HG02840 (cell line): ENCODE measurements around the gene CRYGS.
"Not testable (repeated sequence)": the region's sequence is repeated elsewhere in the genome, so short reads cannot be mapped to it uniquely, and the experiment has no call there.

ENCODE experiments used
- ATAC-seq: cut with Tn5 transposase; IDR thresholded peaks from one replicate; pipeline ENCODE4 v1.9.1; 2021; ENCODE audit warnings: mild to moderate bottlenecking, moderate library complexity, moderate number of reproducible peaks; ENCODE audit not compliant: unreplicated experiment, low FRiP score

The CRYGS gene

DNA sequence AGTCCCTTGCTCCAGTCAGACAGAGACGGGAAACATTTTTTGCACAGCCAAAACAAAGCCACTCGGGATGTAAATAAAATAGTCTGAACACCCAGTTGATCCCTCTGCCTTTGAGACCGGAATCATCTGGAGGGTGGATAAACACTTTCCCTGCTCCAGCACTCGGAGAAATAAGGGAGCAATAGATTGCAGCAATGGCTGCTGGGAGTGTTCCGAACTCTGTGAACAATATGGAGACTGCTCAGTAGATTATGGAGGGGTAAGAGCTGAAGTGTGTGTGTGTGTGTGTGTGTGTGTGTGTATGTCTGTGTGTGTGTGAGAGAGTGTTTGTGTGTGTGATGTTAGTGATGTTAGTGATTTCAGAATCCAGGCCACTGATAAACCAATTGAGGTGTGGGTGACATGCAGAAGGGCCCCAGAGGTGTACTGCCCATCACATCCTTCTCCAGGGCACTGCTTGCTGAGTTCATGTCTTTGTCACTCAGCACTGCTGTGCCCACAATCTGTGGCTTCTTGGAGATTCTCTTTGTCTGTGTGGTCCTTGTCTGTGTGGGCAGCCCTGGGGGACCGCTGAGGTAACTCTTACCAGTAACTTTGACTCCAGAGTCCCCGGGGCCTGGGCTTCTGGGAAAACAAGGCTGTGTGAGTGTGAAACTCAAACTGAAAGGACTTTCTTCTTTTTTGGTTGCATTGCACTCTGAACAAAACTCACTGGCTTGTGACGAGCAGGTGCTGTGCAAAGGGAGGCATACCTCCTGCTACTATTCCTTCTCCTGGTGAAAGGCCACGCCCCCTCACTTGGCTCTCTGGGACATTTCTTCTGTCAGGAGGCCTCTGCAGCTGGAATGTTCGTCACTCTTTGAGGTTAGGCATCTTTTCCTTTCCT is 23.0 kb downstream of the CRYGS start:
- no peak for ATAC-seq

DNA sequence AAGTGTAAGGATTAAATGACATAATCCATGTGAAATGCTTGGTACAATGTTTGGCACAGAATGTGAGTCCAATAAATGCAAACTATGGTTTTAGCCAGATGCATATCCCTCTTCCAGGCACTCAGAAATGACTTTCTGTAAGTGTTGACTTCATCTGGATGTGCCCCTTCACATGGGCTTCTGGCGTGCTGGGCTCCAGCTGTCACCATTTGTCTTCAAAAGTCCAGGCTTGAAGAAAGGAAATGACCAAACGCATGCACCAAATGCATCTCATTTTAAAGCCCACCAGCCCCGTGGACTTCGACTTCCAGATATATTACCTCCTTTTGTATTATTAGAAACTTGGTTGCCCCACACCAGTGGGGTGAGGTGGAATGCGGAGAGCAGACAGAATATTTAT is 23.7 kb downstream of the CRYGS start:
- no peak for ATAC-seq

DNA sequence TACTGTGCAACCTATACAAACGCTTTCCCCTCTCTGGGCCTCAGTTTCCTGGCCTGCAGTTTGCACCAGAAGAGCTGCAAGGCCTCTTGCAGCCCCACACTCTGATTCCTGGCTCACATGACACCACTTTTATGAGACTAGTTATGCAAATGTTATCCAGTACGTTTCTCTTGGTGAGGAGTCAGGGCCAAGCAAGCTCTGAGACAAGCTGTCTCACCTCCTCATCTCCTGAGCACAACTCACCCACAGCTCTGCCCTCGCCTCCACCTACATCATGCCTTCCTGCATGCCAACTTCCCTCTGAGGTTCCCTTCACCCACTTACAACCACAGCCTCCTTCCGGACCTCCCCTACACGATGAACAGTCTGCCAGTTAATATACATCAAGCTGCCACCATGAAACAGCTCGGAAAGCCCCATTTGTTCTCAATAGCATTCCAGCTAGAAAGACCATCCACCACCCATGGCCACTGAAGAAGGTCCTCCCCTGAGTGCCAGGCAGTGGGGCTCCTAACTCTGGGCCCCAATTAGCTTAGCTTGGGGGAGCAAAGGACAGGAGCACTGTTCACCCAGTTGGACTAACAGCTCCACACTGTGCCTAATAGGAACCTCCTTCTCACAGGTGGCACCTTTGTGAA is 25.0 kb downstream of the CRYGS start:
- ATAC-seq, result no peak

DNA sequence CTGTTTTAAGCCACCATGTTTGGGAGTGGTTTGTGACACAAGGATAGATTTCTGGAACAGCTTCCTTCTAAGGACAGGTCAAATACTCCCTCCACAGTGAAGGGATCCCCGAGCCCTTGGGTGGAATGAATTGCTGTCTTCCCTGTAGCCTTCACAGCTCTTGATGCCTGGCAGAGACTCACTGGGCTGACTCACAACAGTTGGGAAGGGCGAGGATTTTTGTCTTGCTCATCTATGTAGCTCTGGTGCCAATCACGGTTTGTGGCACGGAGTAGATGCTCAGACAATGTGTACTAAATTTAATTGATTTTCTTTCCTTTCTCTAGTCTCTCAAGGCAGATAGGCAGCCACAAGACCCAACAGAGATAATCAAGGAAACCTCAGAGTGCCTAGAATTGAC is 27.0 kb downstream of the CRYGS start:
- ATAC-seq, result no peak

DNA sequence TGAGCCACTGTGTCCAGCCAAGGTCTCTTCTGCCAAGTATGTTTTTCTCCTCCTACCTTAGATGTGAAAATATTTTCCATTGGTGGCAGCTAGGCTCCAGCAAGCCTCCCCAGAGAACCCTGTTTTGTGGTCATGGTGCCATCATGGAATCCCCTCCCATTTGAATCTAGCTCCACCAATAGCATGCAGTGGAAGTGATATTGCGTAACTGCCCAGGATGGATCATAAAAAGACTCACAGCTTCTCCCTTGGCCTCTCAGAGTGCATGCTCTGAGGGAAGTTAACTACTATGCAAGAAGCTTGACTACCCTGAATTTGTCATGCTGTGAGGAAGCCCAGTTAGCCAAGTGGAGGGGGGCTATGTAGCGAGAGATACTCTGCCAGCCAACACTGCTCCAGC is 27.5 kb downstream of the CRYGS start:
- no peak for ATAC-seq

DNA sequence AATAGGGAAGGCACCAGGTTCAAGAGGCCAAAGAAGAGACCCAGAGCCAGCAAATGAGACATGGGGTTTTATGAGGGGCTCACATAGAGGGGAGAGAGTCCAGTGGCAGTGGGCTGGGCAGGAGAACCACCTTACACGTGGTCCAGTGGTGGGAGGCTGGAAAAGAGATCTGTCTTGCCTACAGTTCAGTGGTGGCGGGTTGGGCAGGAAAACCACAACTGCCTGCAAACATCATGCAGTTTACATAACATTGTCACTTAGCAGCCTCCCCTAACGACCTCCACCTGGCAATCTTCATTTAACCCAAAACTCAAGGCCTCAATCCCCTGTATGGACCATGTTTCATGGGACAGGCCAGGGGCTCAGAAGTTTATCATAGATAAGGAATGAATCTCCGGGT is 29.1 kb downstream of the CRYGS start:
- ATAC-seq, result no peak

DNA sequence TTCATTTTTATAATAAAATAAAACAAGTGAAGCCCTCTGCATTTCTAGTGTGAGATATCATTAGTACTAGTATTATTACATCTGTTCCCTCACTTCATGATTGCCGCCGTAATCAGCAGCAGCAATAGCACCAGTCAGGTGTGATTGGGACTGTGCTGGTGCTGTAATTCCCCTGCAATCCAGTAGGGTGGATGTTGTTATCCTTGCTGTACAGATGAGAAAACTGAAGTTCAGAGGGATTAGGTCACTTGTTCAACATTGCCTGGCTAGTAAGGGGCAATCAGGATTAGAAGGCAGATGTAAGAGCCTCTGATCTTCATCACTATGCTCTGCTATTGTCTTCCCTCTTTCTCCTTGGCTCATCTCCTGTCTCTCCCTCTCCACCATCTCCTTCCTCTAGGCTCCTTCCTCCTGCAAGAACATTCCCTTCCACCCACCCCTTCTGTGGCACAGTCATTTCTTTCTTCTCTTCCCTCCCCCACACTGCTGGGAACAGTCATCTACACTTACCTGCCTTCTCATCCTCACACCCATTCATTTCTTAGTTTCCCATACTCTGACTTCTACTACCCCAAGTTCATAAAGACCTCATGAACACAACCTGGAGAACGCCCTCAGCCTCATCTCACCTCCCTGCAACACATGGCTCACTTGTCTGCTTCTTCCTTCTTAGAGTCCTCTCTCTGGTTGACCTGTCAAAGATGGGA is 29.7 kb downstream of the CRYGS start:
- no peak for ATAC-seq

DNA sequence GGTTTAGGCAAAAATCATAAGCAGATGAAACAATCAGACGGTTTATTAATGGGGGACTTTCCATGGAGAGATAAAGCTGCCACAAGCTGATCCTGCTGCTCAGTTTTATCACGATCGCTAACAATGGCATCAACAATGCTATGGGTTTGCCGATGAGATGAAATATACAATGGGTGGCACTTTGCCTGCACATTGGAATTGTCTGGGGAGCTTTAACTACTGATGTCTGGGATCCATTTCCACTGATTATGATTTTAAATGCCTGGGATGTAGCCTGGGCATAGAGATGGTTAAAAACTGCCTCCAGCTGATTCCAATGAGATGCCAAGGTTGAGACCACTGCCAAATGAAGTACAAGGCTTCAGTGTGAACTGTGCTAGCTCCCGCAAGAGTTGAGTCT is 30.8 kb downstream of the CRYGS start:
- no peak for ATAC-seq

DNA sequence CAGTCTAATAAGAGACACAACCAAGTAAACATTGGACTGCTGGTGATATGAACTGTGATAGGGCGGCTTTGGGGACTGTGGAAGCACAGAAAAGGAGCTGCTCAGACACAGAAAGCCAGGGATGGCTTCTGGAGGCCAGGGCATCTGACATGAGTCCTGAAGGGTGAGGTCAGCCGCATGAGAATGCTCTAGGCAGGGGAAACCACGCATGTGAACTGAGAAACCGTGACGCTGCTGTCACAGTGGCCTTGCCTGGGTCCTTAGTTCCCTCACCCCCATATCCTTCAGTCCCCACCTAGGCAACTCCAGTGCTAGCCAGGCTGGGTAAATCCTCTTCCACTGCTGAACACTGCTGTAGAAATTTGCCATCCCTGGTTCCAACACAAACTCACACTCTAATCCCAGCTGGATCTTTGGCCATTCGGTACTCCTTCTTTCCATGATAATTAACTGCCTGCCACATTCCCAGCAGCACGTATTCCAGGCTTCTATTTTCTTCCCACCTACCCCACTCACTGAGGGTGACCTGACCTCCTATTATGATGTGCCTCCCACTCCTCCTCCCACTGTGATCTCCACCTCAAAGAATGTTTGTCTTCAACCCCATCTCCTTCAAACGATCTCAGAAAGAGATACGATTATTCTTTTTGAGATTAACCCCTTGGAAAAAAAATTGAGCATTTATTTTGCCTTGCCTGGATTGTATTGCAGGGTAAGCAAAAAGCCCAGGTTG is 31.4 kb downstream of the CRYGS start:
- ATAC-seq, result no peak

DNA sequence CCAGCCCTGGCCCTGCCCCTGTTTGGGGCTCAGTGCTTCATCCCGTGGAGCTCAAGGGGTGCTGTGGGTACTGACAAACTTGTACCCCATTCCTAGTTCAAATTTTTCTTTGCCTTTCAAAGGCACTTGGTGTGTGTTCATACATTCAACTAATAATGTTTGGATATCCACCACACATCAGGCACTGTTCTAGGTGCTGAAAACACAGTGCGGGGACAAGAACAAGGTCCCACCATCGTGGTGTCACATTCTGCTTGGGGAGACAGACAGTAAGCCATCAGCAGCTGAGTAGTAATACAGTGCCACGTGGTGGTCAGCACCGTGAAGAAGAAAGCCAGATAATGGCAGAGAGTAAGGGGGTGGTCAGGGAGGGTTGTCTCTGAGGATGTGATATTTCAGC is 32.5 kb downstream of the CRYGS start:
- ATAC-seq, result no peak

DNA sequence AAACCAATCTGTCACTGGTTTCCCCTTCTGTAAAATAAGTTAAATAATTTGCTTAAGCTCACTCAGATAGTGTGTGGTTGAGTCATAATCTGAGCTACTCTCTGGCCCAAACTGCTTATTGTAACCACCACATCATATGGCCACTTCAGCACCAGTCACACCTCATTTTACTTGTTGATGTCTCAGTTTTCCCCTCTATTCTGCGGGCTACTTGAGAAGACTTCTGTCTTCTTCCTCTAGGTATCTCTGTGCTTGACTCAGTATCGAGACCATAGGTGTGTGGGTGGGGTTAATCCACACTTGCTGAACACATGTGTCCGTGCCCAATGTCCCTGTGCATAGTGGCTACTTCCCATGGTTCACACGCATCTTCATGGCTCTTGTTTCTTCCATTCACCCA is 32.9 kb downstream of the CRYGS start:
- ATAC-seq, result peak; percentile 70

DNA sequence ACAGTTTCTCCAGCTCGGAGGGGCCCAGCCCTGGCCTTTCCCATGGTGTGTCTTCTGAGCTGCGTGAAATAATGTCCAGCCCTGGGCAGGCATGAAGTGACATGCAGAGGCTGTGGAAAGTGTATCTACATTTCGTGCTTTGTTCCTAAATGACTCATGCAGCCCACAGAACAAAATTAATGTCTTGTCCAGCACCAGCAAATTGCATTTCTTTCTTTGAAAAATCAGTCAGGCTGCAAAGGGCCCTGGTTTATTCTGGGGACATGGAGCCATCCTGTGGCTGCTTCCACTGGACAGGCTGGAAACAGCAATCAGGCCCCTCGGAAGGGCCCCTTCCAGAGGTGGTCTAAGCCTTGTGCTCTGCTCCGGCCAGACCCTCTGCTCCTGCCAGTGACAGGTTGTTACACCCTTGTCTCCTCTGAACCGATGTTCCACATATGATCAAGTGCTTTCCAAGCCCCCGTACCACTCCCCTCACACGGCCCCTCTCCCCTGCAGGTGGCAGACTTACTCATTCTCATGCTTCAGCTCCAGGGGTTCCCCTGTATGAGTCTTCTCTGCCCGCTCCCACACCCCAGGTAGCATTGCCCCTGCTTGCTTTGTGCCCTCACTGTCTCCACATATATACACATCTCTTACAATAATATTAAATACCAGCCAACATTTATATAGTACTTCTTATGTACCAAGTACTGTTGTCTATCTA is 33.7 kb downstream of the CRYGS start:
- ATAC-seq, result peak; percentile 35

DNA sequence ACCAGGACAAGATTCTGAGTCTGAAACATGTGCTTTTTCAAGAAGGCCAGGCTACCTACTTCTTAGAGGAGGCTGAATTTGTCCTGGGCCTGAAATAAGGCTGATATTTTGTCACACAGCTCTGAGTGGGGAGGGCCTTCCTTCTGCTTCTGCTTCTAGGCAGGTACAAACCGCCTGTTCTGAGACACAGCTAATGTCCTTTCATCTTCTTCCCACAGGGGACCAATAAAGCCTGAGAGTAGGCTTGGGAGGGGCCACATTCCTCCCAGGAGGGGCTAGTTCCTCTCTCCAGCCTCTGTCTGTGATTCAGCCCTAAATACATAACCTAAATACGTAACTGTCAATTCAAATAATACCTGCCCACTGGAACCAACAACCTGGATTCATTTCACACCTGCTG is 34.8 kb downstream of the CRYGS start:
- ATAC-seq, result no peak

DNA sequence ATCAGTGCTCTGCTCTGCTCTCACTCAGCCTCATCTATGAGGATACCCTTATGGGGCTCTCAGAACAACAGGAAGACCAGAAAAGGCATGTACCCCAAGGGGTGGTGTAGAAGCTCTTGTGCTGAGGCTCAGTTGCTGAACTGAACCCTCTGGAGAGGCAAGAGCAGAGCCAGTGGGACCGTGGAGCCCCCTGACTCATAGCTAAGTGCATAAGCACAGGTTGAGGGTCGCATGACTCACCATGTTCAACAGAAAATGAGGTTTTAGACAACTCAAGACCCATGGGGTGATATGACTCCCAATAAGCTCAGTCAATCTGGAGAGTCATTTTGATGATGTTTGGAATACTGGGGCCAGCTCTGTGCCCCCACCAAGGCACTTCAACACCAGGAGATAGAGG is 37.3 kb downstream of the CRYGS start:
- no peak for ATAC-seq

DNA sequence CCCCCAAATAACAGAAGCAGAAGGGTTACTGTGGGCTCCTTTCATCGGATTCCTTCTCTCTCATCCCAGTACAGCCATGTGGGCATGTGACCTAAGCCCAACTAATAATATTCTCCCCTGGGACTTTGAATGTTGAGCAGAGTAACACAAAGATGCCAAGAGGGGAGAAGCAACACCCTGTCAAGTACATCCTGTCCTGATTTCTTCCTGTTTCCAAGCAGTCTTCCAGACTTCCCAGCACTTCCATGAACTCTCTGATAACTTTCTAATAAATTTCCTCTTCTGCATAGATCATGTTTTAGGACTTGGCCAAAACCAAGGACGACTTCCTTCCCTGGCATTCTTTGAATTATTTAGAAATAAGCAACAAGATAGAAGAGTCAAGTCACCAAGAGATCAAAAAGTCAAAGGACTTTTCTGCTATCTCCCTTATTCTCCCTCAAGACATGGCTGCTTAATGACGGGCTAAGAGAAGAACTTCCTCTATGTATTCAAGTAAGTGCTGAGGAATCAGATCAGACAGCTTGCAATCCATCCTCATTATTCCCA is 37.9 kb downstream of the CRYGS start:
- ATAC-seq, result no peak

DNA sequence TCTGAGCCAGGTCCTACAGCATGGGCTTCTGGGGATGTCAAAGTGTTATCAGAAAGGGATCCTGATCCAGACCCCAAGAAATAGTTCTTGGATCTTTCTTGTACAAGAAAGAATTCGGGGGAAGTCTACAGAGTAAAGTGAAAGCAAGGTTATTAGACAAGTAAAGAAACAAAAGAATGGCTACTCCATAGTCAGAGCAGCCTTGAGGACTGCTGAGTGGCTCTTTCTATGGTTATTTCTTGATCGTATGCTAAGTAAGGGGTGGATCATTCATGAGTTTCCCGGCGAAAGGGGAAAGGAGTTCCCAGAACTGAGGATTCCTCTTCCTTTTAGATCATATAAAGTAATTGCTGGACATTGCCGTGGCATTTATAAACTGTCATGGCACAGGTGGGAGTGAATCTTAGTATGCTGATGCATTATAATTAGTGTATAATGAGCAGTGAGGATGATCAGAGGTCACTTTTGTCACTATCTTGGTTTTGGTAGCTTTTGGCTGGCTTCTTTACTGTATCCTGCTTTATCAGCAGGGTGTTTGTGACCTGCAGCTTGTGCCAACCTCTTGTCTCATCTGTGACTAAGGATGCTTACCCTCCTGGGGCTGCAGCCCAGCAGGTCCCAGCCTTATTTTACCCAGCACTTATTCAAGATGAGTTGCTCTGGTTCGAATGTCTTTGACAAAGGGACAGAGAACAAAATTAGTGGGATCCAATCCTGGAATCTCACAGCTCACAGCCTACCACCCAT is 41.0 kb downstream of the CRYGS start:
- no peak for ATAC-seq

DNA sequence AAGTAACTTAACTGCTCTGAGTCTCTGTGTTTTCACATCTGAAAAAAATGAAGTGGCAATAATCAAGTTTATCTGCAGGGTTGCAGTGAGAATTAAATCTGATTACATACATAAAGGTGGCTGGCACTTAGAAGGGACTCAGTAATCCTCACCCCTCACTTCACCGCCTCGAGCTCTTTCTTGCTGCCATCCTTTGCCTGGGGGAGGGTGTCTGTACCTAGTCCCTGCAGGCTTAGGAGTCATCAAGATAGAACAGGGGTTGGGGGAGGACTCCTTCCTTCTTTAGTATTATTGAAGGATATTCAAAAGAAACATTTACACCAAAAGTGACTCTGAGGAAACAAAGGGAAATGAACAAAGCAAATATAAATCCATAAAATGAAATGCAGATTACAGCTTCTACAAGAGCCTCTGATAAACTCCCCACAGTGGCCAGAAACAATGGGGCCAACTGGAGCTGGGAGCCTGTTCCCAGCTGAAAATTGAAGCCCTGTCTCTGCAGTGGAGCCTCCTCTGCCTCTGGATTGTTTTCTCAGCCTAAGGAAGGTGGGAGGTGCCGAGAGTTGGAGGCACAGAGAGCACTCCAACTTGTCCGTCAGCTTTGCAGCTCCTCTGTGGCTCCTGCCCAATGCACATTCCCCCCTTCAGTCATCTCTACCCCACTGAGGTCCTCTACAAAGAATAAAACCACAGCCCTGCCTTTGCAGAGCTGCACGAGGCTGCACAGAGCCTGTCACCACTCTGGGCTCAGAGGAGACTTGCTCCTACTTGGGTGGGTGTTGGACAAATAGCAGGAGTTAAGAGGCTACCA is 41.8 kb downstream of the CRYGS start:
- ATAC-seq, result no peak

DNA sequence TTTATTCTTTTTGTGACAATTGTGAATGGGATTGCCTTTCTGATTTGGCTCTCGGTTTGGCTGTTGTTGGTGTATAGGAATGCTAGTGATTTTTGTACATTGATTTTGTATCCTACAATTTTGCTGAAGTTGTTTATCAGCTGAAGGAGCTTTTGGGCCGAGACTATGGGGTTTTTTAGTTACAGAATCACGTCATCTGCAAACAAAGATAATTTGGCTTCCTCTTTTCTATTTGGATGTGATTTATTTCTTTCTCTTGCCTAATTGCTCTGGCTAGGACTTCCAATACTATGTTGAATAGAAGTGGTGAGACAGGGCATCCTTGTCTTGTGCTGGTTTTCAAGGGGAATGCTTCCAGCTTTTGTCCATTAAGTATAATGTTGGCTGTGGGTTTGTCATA is 44.2 kb downstream of the CRYGS start:
- ATAC-seq, result not testable (repeated sequence)
